GM12874 (cell line): Measurements from ENCODE around the gene CPO.

Source experiments
- TF ChIP-seq, protein P1 (sequence below): IDR thresholded peaks from 2 replicates; pipeline ENCODE4 v1.5.1; 2011; ENCODE audit warnings: low read depth, mild to moderate bottlenecking, control low read depth, low read length, moderate library complexity; ENCODE audit not compliant: insufficient read depth

CPO gene

GRCh38 chr2:206978746-206979145 lies 39.4 kb downstream of the CPO start:
- TF ChIP-seq, protein P1, sequence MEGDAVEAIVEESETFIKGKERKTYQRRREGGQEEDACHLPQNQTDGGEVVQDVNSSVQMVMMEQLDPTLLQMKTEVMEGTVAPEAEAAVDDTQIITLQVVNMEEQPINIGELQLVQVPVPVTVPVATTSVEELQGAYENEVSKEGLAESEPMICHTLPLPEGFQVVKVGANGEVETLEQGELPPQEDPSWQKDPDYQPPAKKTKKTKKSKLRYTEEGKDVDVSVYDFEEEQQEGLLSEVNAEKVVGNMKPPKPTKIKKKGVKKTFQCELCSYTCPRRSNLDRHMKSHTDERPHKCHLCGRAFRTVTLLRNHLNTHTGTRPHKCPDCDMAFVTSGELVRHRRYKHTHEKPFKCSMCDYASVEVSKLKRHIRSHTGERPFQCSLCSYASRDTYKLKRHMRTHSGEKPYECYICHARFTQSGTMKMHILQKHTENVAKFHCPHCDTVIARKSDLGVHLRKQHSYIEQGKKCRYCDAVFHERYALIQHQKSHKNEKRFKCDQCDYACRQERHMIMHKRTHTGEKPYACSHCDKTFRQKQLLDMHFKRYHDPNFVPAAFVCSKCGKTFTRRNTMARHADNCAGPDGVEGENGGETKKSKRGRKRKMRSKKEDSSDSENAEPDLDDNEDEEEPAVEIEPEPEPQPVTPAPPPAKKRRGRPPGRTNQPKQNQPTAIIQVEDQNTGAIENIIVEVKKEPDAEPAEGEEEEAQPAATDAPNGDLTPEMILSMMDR: no peak

DNA sequence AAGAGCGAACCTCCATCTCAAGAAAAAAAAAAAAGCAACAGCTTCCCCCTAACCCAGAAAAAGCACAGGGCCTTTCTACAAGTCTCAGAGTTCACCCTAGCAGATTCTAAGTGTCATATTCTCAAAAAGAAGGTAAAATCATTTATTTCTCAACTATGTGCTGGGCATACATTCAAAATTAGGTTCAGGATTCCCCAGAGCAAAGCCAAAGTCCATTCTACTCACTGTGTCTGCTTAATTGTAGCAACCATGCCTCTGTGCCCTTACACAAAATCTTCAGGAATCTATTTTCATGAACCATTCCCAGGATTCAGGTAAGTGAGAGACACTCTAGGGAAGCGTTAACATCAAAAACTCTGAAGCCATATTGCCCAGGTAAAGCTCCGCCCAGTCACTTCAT lies 40.0 kb downstream of the CPO start:
- TF ChIP-seq, protein P1: no peak

- TF ChIP-seq, protein P1: no peak
Measured at GRCh38 chr2:206979922-206980321, 40.6 kb downstream of the CPO start.

DNA sequence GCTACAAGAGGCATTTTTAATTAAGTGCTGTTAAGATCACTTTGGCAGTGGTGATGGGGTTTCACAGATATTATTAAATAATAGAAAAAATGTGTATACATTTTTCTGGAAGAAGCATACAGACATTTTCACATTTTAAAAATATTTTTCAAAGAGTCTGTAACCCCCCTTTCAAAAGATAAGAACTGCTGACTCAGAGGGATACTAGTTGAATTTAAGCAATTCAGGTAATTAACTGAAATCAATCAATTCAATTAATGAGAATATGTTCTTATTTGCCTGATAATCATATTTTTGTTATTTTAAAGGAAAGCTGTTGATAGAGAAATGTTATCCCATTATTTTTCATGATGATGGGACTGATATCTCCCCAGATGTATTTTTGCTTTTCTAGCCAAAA lies 41.1 kb downstream of the CPO start:
- TF ChIP-seq, protein P1: no peak

GRCh38 chr2:206981086-206981674 lies 41.9 kb downstream of the CPO start:
- TF ChIP-seq, protein P1: no peak

GRCh38 chr2:206981739-206982340 lies 42.5 kb downstream of the CPO start:
- TF ChIP-seq, protein P1: peak; percentile 25; the same call in 1 of the 2 replicates

DNA sequence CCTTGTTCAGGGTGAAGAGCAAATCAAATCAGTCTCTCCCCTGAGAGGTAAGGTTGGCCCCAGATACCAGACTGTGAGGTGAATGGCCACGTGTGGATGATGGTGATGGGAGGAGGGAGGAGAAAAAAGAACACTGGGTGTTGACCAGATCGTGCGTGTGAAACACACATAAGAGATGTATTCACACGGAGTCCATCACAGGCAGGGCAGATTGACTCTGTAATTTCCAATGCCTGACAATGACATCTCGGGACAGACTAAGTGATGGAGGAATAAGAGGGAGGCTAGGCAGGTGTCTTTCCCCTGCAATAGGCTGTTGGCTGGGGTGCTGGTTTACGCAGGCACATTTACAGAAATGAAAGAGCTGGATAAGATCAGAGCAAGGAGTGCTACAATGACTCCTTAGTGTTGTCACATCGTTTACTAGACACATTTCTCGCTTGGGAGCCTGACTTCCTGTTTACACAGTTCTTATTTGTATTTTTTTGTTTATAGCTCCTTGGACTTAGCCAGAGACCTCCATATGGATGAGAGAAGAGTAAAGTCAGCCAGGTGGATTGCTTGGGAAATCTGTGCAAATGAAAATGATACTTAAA lies 43.1 kb downstream of the CPO start:
- TF ChIP-seq, protein P1: no peak
